GM19463 (cell line): ENCODE data around the gene TMSB15C.

Experiments used
- ATAC-seq: cut with Tn5 transposase; IDR thresholded peaks from one replicate; pipeline ENCODE4 v1.9.1; 2021; ENCODE audit warnings: mild to moderate bottlenecking, moderate library complexity; ENCODE audit not compliant: unreplicated experiment

Gene TMSB15C

DNA sequence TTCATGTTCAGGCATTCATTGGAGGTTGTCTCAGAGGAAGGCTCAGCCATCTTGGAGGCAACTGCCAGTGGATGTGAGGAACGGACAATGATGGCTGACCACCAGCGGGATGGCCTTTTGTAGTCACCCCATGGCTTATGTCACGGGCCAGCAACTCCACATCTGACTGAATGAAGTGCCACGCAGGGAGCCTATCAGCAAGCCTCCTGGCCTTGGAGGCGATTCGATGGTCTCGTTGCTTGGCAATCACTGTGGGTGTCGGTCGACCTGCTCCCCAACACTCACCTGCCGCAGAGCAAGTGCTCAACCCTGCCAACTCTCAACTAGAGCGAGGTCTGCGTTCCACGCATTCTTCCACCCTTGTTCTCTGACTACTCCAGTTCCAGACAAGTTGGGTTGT is 28.9 kb downstream of the TMSB15C start:
- ATAC-seq, result no peak

GRCh38 chrX:104045642-104046041 is 30.4 kb downstream of the TMSB15C start:
- ATAC-seq, result no peak

DNA sequence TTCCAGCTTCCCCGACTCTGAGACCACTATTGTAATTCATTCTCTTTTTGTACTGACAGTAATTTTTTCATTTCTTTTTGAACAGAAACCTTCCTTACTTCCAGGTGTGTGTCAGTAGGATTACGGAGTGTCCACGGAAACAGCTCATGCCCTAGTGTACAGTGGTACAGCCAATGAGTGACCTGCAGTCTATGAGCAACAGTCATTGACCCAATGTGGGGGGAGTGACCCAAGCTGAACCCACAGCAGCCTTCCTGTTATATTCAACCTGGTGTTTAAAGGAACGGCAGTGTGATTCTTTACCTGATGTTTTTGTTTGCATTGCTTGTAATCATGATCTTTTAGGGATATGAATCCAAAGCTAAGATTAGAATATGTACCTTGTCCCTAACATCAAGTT is 35.0 kb downstream of the TMSB15C start:
- ATAC-seq, result no peak

GRCh38 chrX:104039689-104040505 is 36.1 kb downstream of the TMSB15C start, which contains the start of gene H2BW2:
TSS of gene H2BW2 (plus strand) at chrX:104039956. CDS start at chrX:104039995, 39 bp downstream.
- no peak for ATAC-seq
